ENCODE measurements around the gene ITGBL1. TPM values are rescaled to one million over a fixed set of nuclear protein-coding genes. Genes with fewer than 3 reads are reported as not detected.

ITGBL1 gene
- total and polyA plus RNA-seq, 2 of the 8 experiments (the other 6 are each of a cell fraction or from before 2014, with no cell fraction given): not detected

GRCh38 chr13:101648766-101649487 lies 196.5 kb downstream of the ITGBL1 start (continued):
- TF ChIP-seq, protein P1, sequence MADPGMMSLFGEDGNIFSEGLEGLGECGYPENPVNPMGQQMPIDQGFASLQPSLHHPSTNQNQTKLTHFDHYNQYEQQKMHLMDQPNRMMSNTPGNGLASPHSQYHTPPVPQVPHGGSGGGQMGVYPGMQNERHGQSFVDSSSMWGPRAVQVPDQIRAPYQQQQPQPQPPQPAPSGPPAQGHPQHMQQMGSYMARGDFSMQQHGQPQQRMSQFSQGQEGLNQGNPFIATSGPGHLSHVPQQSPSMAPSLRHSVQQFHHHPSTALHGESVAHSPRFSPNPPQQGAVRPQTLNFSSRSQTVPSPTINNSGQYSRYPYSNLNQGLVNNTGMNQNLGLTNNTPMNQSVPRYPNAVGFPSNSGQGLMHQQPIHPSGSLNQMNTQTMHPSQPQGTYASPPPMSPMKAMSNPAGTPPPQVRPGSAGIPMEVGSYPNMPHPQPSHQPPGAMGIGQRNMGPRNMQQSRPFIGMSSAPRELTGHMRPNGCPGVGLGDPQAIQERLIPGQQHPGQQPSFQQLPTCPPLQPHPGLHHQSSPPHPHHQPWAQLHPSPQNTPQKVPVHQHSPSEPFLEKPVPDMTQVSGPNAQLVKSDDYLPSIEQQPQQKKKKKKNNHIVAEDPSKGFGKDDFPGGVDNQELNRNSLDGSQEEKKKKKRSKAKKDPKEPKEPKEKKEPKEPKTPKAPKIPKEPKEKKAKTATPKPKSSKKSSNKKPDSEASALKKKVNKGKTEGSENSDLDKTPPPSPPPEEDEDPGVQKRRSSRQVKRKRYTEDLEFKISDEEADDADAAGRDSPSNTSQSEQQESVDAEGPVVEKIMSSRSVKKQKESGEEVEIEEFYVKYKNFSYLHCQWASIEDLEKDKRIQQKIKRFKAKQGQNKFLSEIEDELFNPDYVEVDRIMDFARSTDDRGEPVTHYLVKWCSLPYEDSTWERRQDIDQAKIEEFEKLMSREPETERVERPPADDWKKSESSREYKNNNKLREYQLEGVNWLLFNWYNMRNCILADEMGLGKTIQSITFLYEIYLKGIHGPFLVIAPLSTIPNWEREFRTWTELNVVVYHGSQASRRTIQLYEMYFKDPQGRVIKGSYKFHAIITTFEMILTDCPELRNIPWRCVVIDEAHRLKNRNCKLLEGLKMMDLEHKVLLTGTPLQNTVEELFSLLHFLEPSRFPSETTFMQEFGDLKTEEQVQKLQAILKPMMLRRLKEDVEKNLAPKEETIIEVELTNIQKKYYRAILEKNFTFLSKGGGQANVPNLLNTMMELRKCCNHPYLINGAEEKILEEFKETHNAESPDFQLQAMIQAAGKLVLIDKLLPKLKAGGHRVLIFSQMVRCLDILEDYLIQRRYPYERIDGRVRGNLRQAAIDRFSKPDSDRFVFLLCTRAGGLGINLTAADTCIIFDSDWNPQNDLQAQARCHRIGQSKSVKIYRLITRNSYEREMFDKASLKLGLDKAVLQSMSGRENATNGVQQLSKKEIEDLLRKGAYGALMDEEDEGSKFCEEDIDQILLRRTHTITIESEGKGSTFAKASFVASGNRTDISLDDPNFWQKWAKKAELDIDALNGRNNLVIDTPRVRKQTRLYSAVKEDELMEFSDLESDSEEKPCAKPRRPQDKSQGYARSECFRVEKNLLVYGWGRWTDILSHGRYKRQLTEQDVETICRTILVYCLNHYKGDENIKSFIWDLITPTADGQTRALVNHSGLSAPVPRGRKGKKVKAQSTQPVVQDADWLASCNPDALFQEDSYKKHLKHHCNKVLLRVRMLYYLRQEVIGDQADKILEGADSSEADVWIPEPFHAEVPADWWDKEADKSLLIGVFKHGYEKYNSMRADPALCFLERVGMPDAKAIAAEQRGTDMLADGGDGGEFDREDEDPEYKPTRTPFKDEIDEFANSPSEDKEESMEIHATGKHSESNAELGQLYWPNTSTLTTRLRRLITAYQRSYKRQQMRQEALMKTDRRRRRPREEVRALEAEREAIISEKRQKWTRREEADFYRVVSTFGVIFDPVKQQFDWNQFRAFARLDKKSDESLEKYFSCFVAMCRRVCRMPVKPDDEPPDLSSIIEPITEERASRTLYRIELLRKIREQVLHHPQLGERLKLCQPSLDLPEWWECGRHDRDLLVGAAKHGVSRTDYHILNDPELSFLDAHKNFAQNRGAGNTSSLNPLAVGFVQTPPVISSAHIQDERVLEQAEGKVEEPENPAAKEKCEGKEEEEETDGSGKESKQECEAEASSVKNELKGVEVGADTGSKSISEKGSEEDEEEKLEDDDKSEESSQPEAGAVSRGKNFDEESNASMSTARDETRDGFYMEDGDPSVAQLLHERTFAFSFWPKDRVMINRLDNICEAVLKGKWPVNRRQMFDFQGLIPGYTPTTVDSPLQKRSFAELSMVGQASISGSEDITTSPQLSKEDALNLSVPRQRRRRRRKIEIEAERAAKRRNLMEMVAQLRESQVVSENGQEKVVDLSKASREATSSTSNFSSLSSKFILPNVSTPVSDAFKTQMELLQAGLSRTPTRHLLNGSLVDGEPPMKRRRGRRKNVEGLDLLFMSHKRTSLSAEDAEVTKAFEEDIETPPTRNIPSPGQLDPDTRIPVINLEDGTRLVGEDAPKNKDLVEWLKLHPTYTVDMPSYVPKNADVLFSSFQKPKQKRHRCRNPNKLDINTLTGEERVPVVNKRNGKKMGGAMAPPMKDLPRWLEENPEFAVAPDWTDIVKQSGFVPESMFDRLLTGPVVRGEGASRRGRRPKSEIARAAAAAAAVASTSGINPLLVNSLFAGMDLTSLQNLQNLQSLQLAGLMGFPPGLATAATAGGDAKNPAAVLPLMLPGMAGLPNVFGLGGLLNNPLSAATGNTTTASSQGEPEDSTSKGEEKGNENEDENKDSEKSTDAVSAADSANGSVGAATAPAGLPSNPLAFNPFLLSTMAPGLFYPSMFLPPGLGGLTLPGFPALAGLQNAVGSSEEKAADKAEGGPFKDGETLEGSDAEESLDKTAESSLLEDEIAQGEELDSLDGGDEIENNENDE (IDR thresholded peaks at IDR 0.05; ENCODE audit: insufficient replicate concordance, low read length): no peak
- TF ChIP-seq SIN3A (conservative IDR thresholded peaks at IDR 0.05 in 1 of 2, IDR thresholded peaks at IDR 0.05 in 1 of 2; ENCODE audit: low read depth in 1 of 2, low read length in 2 of 2) (no peak), SAP30 (IDR thresholded peaks at IDR 0.05; ENCODE audit: insufficient read depth, insufficient replicate concordance, low read length) (no peak), HDAC2 (IDR thresholded peaks at IDR 0.05; ENCODE audit: borderline replicate concordance in 1 of 2, low read depth in 2 of 2, low read length in 2 of 2) (no peak), YY1 (IDR thresholded peaks at IDR 0.05; ENCODE audit: low read depth, low read length) (no peak), USF2 (IDR thresholded peaks at IDR 0.05; ENCODE audit: low read length) (no peak)
